Upper lobe of left lung (tissue), 6 donors: ENCODE data around the gene TPCN1. TPM values are rescaled to one million over a fixed set of nuclear protein-coding genes. Genes with fewer than 3 reads are reported as not detected.
A peak's percentile ranks its signal among the peaks of the same experiment; 100 is the strongest.

ENCODE experiments used
- ATAC-seq, 2 donors: fragments of 200-7000 bp; cut with Tn5 transposase; one replicate each; pipeline ENCODE4 v1.9.1; 2022; ENCODE audit warnings: mild to moderate bottlenecking in 2 of 2, moderate library complexity in 2 of 2; ENCODE audit not compliant: low FRiP score in 2 of 2
- DNase-seq, 2 donors: peaks; one replicate each; pipeline ENCODE4 v3.0.0-alpha.2; 2019 to 2020
- H3K27ac ChIP-seq, 4 donors: fragments of 200-600 bp; sonication (generic); one replicate each; pipeline ENCODE4 v1.5.1; 2016 to 2019
- H3K27me3 ChIP-seq, 4 donors: fragments of 200-600 bp; sonication (generic); one replicate each; pipeline ENCODE4 v1.5.1; 2017 to 2019
- H3K36me3 ChIP-seq, 4 donors: fragments of 200-600 bp; sonication (generic); one replicate each; pipeline ENCODE4 v1.5.1; 2016 to 2019
- H3K4me1 ChIP-seq, 4 donors: fragments of 200-600 bp; sonication (generic); one replicate each; pipeline ENCODE4 v1.5.1; 2018 to 2019
- H3K4me3 ChIP-seq, 4 donors: fragments of 200-600 bp; sonication (generic); one replicate each; pipeline ENCODE4 v1.5.1; 2017 to 2019; ENCODE audit warnings: mild to moderate bottlenecking in 2 of 4, moderate library complexity in 1 of 4
- H3K9me3 ChIP-seq, 4 donors: fragments of 200-600 bp; sonication (generic); one replicate each; pipeline ENCODE4 v1.5.1; 2018 to 2019
- EP300 ChIP-seq, 4 donors: sonication (generic); formaldehyde crosslinking; IDR thresholded peaks; one replicate each; pipeline ENCODE4 v1.5.1; 2017; ENCODE audit warnings: antibody characterized with exemption in 4 of 4, control low read depth in 2 of 4
- POLR2A ChIP-seq, 4 donors: fragments of 450-650 bp; IDR thresholded peaks; one replicate each; pipeline ENCODE4 v1.5.1; 2016 to 2017; ENCODE audit warnings: antibody characterized with exemption in 4 of 4, mild to moderate bottlenecking in 2 of 4
- POLR2AphosphoS5 ChIP-seq, 2 donors: sonication (generic); formaldehyde crosslinking; IDR thresholded peaks; one replicate each; pipeline ENCODE4 v1.5.1; 2017; ENCODE audit warnings: antibody characterized with exemption in 2 of 2
- WGBS, 2 donors: methylation state at CpG; one replicate each; pipeline ENCODE4 v1.1.5; 2017 to 2018; 5-methylcytosine and 5-hydroxymethylcytosine counted together
- total RNA-seq, 6 donors: library from RNA; depleted of rRNA in 4 of 6; stranded (reverse); fragments of >200 nt in 4 of 6; gene quantifications; one replicate each; pipeline versions ENCODE4 v1.1.0 to v1.2.1, GENCODE V29; 2016 to 2021
- TF ChIP-seq, protein P1 (sequence below), 6 experiments: fragments of 450-650 bp in 4 of 6; fragments of 200-600 bp in 2 of 6; sonication (generic) in 2 of 6; IDR thresholded peaks; one replicate each; pipeline ENCODE4 v1.5.1; 2016 to 2019; ENCODE audit warnings: antibody characterized with exemption in 6 of 6
- donor health status: DM: no; HTN: no; CAD: no; lungs with moderate emphysema.
- donor health status: DM: no; HTN: yes; CAD: no; lungs with severe emphysema.

TPCN1 gene
- total RNA-seq, 6 donors from 2014 or later, result 36.6 to 193 (median 52.2) TPM

GRCh38 chr12:113186033-113186365 is 35.3 kb upstream of the TPCN1 start:
- DNase-seq, result no peak
- Histone ChIP-seq H3K4me3 (peak overlapping the region; percentile 90 to 100 (median 98)), H3K27ac (peak overlapping the region; percentile 87 to 99 (median 98)), H3K4me1 (peaks cover 19 to 38% (median 26%) of the 10 kb centered on the region in 4 donors), H3K36me3 (peaks cover 0 to 4% (median 1%) of the 10 kb centered on the region in 4 donors), H3K27me3 (no peaks in the 10 kb centered on the region), H3K9me3 (no peaks in the 10 kb centered on the region)
- 8 to 11% methylated on average over 5 to 11 of the region's 11 CpGs for WGBS, 2 donors
- no peak for ATAC-seq
- TF ChIP-seq POLR2AphosphoS5 (IDR thresholded peaks at IDR 0.05) (no peak), POLR2A (IDR thresholded peaks at IDR 0.05) (no peak), EP300 (IDR thresholded peaks at IDR 0.05) (no peak)
- TF ChIP-seq, protein P1, sequence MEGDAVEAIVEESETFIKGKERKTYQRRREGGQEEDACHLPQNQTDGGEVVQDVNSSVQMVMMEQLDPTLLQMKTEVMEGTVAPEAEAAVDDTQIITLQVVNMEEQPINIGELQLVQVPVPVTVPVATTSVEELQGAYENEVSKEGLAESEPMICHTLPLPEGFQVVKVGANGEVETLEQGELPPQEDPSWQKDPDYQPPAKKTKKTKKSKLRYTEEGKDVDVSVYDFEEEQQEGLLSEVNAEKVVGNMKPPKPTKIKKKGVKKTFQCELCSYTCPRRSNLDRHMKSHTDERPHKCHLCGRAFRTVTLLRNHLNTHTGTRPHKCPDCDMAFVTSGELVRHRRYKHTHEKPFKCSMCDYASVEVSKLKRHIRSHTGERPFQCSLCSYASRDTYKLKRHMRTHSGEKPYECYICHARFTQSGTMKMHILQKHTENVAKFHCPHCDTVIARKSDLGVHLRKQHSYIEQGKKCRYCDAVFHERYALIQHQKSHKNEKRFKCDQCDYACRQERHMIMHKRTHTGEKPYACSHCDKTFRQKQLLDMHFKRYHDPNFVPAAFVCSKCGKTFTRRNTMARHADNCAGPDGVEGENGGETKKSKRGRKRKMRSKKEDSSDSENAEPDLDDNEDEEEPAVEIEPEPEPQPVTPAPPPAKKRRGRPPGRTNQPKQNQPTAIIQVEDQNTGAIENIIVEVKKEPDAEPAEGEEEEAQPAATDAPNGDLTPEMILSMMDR (IDR thresholded peaks at IDR 0.05), result no peak

DNA sequence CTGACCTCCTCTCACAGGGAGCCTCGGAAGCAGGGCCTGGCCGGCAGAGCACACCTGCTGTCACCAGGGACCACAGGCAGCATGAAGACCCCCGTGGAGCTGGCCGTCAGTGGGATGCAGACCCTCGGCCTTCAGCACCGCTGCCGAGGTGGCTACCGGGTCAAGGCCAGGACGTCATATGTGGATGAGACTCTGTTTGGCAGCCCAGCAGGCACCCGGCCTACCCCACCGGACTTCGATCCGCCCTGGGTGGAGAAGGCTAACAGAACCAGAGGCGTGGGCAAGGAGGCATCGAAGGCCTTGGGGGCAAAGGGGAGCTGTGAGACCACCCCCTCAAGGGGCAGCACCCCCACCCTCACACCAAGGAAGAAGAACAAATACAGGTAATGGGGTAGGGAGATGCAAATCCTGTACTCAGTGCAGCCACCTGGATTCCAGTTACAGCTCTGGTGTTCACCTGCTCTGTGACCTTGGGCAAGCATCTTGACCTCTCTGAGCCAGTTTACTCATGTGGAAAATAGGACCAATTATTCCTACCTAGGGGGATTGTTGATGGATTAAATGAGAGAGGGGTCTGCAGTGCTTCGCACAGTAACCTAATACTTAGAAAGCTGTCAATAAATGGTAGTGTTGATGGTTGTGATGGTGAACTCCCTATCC is 34.5 kb upstream of the TPCN1 start:
- H3K27me3 ChIP-seq, result no peaks in the 10 kb centered on the region
- ATAC-seq, result no peak
- WGBS, 2 donors, result 87 to 88% methylated on average over 16 of the region's 16 CpGs
- TF ChIP-seq POLR2AphosphoS5 (IDR thresholded peaks at IDR 0.05) (no peak), EP300 (IDR thresholded peaks at IDR 0.05) (no peak), POLR2A (IDR thresholded peaks at IDR 0.05) (no peak)
- TF ChIP-seq, protein P1 (IDR thresholded peaks at IDR 0.05), result no peak
- H3K4me3 ChIP-seq, result peak overlapping the region in 3 of 4 donors; percentile 96 to 100 (median 99)
- peak in 1 of 2 donors; percentile 69 for DNase-seq
- H3K27ac ChIP-seq, result peak overlapping the region in 3 of 4 donors; percentile 87 to 98 (median 97)
- H3K36me3 ChIP-seq, result peaks cover 2 to 11% (median 9%) of the 10 kb centered on the region in 4 donors
- H3K9me3 ChIP-seq, result no peaks in the 10 kb centered on the region
- H3K4me1 ChIP-seq, result peaks cover 19 to 38% (median 26%) of the 10 kb centered on the region in 4 donors

DNA sequence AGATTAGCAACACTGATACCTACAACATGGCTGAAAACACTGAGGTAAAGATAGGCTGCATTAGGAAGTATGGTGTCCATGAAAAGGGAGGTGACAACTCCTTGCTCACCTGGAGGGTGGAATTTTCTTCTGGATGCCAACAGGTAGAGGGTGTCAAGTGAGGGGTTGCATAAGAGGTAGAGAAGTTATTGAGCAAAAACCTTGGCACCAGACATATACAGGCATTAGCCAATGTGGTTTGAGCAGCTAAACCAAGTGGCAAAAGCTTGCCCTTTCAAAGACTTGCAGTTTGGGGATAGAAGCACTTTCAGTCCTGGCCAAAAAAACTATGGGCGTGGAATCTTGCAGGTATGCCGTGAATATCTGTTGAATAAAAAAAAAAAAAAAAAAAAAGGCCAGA is 31.9 kb upstream of the TPCN1 start:
- ATAC-seq, result no peak
- Histone ChIP-seq H3K36me3 (peaks cover 2 to 20% (median 14%) of the 10 kb centered on the region in 4 donors), H3K27me3 (no peaks in the 10 kb centered on the region), H3K4me3 (no peak overlapping the region), H3K4me1 (peaks cover 20 to 34% (median 23%) of the 10 kb centered on the region in 4 donors), H3K27ac (peak overlapping the region in 2 of 4 donors; percentile 23 to 36), H3K9me3 (no peaks in the 10 kb centered on the region)
- DNase-seq, result peak in 1 of 2 donors; percentile 56
- no peak for TF ChIP-seq POLR2A (IDR thresholded peaks at IDR 0.05)
- peak in 1 of 4 donors; percentile 52 for TF ChIP-seq EP300 (IDR thresholded peaks at IDR 0.05)
- WGBS, 2 donors, result 73 to 78% methylated on average over 2 of the region's 2 CpGs

DNA sequence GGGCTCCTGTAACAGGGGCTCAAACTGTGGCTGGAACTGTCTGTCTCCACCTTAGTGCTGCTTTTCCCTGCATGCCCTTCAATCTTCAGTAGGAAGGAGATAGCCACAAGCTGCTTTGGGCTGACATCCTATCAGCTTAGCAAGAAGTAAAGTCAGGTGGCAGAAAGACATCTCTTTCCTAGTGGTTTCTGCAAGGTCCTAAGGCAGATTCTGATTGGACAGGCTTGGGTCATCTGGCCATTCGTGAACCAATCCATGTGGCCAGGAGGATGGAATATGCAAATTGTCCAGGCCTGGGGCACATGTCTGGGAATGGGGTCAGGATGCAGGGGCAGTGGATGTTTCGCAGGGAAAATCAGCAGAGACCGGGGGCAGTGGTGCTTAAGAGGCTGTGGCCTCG is 30.5 kb upstream of the TPCN1 start:
- TF ChIP-seq, protein P1 (IDR thresholded peaks at IDR 0.05), result no peak
- no peak for TF ChIP-seq EP300 (IDR thresholded peaks at IDR 0.05)
- no peak for TF ChIP-seq POLR2A (IDR thresholded peaks at IDR 0.05)
- TF ChIP-seq POLR2AphosphoS5 (IDR thresholded peaks at IDR 0.05), result no peak
- no peaks in the 10 kb centered on the region for H3K9me3 ChIP-seq
- 96 to 99% methylated on average over 4 of the region's 4 CpGs for whole genome bisulfite sequencing, 2 donors
- DNase-seq (no peak), ATAC-seq (no peak)
- H3K4me3 ChIP-seq, result no peak overlapping the region
- H3K27me3 ChIP-seq, result no peaks in the 10 kb centered on the region
- no peak overlapping the region for H3K27ac ChIP-seq
- peaks cover 18 to 30% (median 23%) of the 10 kb centered on the region in 4 donors for H3K4me1 ChIP-seq
- peaks cover 2 to 20% (median 14%) of the 10 kb centered on the region in 4 donors for H3K36me3 ChIP-seq

DNA sequence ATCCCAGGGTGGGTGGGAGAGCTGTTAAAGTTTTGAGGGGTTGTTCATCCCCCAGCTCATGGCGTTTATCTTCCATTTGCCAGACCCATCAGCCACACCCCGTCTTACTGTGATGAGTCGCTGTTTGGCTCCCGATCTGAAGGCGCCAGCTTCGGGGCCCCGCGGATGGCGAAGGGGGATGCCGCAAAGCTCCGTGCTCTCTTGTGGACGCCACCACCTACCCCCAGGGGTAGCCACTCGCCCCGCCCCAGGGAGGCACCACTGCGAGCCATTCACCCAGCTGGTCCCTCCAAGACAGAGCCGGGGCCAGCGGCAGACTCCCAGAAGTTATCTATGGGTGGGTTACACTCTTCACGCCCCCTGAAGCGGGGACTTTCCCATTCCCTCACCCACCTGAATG is 30.0 kb upstream of the TPCN1 start:
- peaks cover 2 to 20% (median 14%) of the 10 kb centered on the region in 4 donors for H3K36me3 ChIP-seq
- peak in 1 of 2 donors; percentile 70 for DNase-seq
- H3K27me3 ChIP-seq, result no peaks in the 10 kb centered on the region
- 95 to 100% methylated on average over 5 to 19 of the region's 19 CpGs for WGBS, 2 donors
- TF ChIP-seq EP300 (IDR thresholded peaks at IDR 0.05) (no peak), POLR2AphosphoS5 (IDR thresholded peaks at IDR 0.05) (no peak), POLR2A (IDR thresholded peaks at IDR 0.05) (no peak)
- TF ChIP-seq, protein P1 (IDR thresholded peaks at IDR 0.05), result no peak
- no peak for ATAC-seq
- no peaks in the 10 kb centered on the region for H3K9me3 ChIP-seq
- H3K4me3 ChIP-seq, result no peak overlapping the region
- H3K4me1 ChIP-seq, result peaks cover 13 to 25% (median 21%) of the 10 kb centered on the region in 4 donors
- H3K27ac ChIP-seq, result no peak overlapping the region
